A673 (cell line): ENCODE measurements around the gene DDAH1.
A peak's percentile ranks its signal among the peaks of the same experiment; 100 is the strongest.

Experiments used
- CTCF ChIP-seq: fragments of 300-800, 200-600 bp; sonication (generic); conservative IDR thresholded peaks from 2 replicates; pipeline ENCODE4 v1.5.1; 2017; ENCODE audit warnings: low read depth, mild to moderate bottlenecking, antibody characterized with exemption, low read length, moderate library complexity, mixed read lengths
- EZH2 ChIP-seq: fragments of 200-600 bp; sonication (generic); IDR thresholded peaks from 2 replicates; pipeline ENCODE4 v1.6.1; 2017; ENCODE audit warnings: borderline replicate concordance, low read depth, mild to moderate bottlenecking, mixed read lengths, antibody characterized with exemption, low read length; ENCODE audit not compliant: poor library complexity, severe bottlenecking

GRCh38 chr1:85330711-85331290, 134.2 kb downstream of the DDAH1 start:
- TF ChIP-seq CTCF: 0 out of 2 replicates have a peak, but pooled peaks have one; percentile 7
- TF ChIP-seq EZH2: no peak
